Measurements from ENCODE around the gene HBEGF.

DNA sequence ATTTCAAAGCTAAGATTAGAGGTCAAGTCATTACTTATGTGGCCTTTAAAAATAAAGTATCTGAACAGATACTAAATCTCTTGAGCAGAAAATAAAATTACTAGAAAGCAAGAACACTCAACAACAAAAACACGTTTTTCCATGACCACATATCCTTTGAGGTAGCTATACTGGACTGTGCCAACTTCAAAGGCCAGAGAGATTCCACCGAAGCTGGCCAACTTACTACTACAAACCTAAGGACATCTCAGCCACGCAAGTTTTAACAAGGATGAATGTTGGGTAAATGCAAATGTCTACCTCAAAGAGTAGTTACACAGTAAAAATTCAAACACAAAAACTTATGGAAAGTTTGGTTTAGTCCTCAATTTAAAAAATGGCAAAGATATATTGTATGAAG lies 62.4 kb downstream of the HBEGF start:
- TF ChIP-seq, protein P1, sequence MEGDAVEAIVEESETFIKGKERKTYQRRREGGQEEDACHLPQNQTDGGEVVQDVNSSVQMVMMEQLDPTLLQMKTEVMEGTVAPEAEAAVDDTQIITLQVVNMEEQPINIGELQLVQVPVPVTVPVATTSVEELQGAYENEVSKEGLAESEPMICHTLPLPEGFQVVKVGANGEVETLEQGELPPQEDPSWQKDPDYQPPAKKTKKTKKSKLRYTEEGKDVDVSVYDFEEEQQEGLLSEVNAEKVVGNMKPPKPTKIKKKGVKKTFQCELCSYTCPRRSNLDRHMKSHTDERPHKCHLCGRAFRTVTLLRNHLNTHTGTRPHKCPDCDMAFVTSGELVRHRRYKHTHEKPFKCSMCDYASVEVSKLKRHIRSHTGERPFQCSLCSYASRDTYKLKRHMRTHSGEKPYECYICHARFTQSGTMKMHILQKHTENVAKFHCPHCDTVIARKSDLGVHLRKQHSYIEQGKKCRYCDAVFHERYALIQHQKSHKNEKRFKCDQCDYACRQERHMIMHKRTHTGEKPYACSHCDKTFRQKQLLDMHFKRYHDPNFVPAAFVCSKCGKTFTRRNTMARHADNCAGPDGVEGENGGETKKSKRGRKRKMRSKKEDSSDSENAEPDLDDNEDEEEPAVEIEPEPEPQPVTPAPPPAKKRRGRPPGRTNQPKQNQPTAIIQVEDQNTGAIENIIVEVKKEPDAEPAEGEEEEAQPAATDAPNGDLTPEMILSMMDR (conservative IDR thresholded peaks at IDR 0.05) = no peak
- no peak for TF ChIP-seq ZFX (IDR thresholded peaks at IDR 0.05)

Data from C4-2B (cell line).